ENCODE measurements around the gene CCDC88B.

The CCDC88B gene

DNA sequence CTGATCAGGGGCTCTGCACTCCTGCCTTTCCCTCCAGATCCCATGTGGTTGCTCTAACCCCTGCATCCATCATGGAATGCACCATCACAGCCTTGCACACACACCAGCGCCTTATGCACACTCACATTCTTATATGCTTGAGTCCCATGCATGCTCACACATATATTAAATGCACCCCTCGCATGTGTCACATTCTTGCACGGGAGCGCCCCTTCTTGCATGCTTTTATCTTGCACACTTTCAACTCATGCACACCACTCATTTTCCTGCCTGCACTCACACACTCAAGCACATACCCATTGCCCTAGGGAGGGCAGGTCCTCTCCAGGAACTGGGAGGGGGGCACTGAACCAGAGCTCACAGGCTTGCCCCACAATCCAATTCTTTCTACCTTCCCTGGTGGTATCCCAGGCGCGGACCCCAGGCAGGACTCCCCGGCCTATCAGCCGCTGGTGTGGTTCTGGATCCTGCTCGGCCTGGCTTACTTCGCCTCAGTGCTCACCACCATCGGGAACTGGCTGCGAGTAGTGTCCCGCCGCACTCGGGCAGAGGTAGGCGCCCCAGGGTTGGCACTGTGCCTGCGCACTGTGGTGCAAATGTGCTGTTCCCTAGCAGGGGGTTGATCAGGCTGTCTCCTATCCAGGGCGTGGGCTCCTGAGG, 42.2 kb upstream of the CCDC88B start:
- Histone ChIP-seq H3K9me3 (no peaks in the 10 kb centered on the region), H3K27me3 (peaks cover 95% of the 10 kb centered on the region), H3K36me3 (no peaks in the 10 kb centered on the region), H3K27ac (no peak overlapping the region), H3K4me3 (ENCODE audit: low read depth in 1 of 2, low read length in 1 of 2) (no peak overlapping the region), H3K4me1 (ENCODE audit: control insufficient read depth in 1 of 2, insufficient read depth in 1 of 2, low read depth in 1 of 2, low read length in 1 of 2) (peaks cover 20 to 27% of the 10 kb centered on the region in 2 experiments)
- TF ChIP-seq, protein P1, sequence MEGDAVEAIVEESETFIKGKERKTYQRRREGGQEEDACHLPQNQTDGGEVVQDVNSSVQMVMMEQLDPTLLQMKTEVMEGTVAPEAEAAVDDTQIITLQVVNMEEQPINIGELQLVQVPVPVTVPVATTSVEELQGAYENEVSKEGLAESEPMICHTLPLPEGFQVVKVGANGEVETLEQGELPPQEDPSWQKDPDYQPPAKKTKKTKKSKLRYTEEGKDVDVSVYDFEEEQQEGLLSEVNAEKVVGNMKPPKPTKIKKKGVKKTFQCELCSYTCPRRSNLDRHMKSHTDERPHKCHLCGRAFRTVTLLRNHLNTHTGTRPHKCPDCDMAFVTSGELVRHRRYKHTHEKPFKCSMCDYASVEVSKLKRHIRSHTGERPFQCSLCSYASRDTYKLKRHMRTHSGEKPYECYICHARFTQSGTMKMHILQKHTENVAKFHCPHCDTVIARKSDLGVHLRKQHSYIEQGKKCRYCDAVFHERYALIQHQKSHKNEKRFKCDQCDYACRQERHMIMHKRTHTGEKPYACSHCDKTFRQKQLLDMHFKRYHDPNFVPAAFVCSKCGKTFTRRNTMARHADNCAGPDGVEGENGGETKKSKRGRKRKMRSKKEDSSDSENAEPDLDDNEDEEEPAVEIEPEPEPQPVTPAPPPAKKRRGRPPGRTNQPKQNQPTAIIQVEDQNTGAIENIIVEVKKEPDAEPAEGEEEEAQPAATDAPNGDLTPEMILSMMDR (IDR thresholded peaks at IDR 0.05), result no peak

DNA sequence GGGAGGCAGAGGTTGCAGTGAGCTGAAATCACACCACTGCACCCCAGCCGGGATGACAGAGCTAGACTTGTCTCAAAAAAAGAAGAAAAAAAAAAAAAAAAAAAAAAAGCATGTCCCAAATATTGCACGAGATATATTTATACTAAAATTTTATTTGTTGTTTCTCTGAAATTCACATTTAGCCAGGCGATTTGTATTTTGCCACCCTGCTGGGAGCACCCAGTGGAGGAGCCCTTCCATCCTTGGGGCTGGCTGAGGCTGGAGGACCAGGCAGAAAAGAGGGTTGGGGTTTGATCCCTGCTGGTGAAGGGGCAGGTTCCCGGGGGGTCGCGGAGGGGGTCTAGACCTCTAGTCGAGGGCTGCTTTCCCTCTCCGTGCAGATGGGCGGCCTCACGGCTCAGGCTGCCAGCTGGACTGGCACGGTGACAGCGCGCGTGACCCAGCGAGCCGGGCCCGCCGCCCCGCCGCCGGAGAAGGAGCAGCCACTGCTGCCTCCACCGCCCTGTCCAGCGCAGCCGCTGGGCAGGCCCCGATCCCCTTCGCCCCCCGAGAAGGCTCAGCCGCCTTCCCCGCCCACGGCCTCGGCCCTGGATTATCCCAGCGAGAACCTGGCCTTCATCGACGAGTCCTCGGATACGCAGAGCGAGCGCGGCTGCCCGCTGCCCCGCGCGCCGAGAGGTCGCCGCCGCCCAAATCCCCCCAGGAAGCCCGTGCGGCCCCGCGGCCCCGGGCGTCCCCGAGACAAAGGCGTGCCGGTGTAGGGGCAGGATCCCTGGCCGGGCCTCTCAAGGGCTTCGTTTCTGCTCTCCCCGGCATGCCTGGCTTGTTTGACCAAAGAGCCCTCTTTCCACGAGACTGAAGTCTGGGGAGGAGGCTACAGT, 40.8 kb upstream of the CCDC88B start:
- H3K27ac ChIP-seq, result no peak overlapping the region
- peak overlapping the region in 1 of 2 experiments; percentile 53 for H3K4me3 ChIP-seq (ENCODE audit: low read depth in 1 of 2, low read length in 1 of 2)
- H3K36me3 ChIP-seq, result no peaks in the 10 kb centered on the region

DNA sequence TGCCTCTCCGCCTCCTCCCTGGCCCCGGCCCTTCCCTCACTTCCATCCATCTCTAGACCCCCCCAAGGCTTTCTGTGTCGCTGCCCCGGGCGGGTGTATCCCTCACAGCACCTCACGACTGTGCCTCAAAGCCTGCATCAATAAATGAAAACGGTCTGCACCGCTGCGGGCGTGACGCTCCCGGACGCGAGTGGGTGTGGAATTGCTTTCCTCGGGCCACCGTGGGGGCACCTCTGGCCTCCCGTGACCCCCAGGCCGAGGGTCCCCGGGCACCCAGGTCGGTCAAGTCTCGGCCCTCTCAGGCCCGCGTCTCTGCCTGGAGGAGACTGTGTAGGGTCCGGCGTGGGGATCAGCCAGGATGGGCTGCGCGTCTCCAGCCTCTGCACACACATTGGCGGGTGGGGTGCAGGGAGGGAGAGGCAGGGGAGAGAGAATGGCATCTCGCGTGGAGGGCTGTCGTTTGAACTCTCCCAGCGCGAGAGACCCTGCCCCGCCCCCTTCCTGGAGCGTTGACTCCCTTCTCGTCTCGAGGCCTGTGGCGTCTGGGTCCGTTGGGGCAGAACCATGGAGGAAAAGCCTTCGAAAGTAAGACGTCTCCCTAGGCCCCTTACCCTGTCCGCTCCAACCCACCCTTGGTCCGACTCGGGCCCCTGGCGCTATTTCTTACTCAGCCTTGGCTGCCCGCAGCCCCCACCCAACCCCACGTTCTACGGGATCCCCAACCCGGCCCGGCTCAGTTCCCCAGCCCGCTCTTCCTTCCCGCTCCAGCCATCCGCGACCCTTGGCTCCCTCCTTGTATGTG, 40.0 kb upstream of the CCDC88B start, which contains the start of gene CATSPERZ:
Gene CATSPERZ, plus strand, starts transcription at position 512 of the 802 bp plus-strand sequence. Its CDS starts 53 bp downstream, at position 565.
- H3K4me1 ChIP-seq (ENCODE audit: control insufficient read depth in 1 of 2, insufficient read depth in 1 of 2, low read depth in 1 of 2, low read length in 1 of 2), result peaks cover 30 to 40% of the 10 kb centered on the region in 2 experiments
- H3K36me3 ChIP-seq, result no peaks in the 10 kb centered on the region
- TF ChIP-seq, protein P1 (IDR thresholded peaks at IDR 0.05), result no peak
- peak within 1 kb of the TSS; percentile 53 to 54 for H3K4me3 ChIP-seq (ENCODE audit: low read depth in 1 of 2, low read length in 1 of 2)
- peaks cover 78% of the 10 kb centered on the region for H3K27me3 ChIP-seq
- H3K27ac ChIP-seq, result peak within 1 kb of the TSS; percentile 54
- H3K9me3 ChIP-seq, result no peaks in the 10 kb centered on the region

More for the DNA sequence above, 40.8 kb upstream of the CCDC88B start:
- Histone ChIP-seq H3K9me3 (no peaks in the 10 kb centered on the region), H3K4me1 (ENCODE audit: control insufficient read depth in 1 of 2, insufficient read depth in 1 of 2, low read depth in 1 of 2, low read length in 1 of 2) (peaks cover 25 to 32% of the 10 kb centered on the region in 2 experiments), H3K27me3 (peaks cover 86% of the 10 kb centered on the region)
- TF ChIP-seq, protein P1 (IDR thresholded peaks at IDR 0.05), result no peak

- peaks cover 46 to 58% of the 10 kb centered on the region in 2 experiments for H3K4me1 ChIP-seq (ENCODE audit: control insufficient read depth in 1 of 2, insufficient read depth in 1 of 2, low read depth in 1 of 2, low read length in 1 of 2)
- peak overlapping the region; percentile 99 for H3K27ac ChIP-seq
- peaks cover 13% of the 10 kb centered on the region for H3K36me3 ChIP-seq
- TF ChIP-seq, protein P1 (IDR thresholded peaks at IDR 0.05), result no peak
- peak overlapping the region in 1 of 2 experiments; percentile 72 for H3K4me3 ChIP-seq (ENCODE audit: low read depth in 1 of 2, low read length in 1 of 2)
- no peaks in the 10 kb centered on the region for H3K9me3 ChIP-seq
- peaks cover 44% of the 10 kb centered on the region for H3K27me3 ChIP-seq
Measured at GRCh38 chr11:64303109-64304031, 36.6 kb upstream of the CCDC88B start.
